H1 (cell line): ENCODE measurements around the gene STIM1.

ENCODE experiments used
- ASH2L ChIP-seq: fragments of 200-600, 300-600 bp; sonication (generic); IDR thresholded peaks from one replicate; pipeline ENCODE4 v1.7.1; 2017; ENCODE audit warnings: low read length
- CEBPB ChIP-seq: IDR thresholded peaks from 2 replicates; pipeline ENCODE4 v1.6.1; 2012; ENCODE audit warnings: low read depth, low read length
- EP300 ChIP-seq, 2 experiments: IDR thresholded peaks; 1 replicate in 1 of 2; 2 replicates in 1 of 2; pipeline ENCODE4 v1.6.1; 2011 to 2012; ENCODE audit warnings: low read depth in 2 of 2, low read length in 2 of 2, mild to moderate bottlenecking in 2 of 2, borderline replicate concordance in 1 of 2, inconsistent platforms in 1 of 2, moderate library complexity in 1 of 2
- FOSL1 ChIP-seq: IDR thresholded peaks from 2 replicates; pipeline ENCODE4 v1.6.1; 2011; ENCODE audit warnings: mild to moderate bottlenecking, low read depth, low read length, moderate library complexity; ENCODE audit not compliant: insufficient read depth
- HDAC2 ChIP-seq, 2 experiments: fragments of 300-600 bp in 1 of 2; sonication (generic) in 1 of 2; IDR thresholded peaks; 2 replicates each; pipeline ENCODE4 v1.6.1; 2011 to 2012; ENCODE audit warnings: low read depth in 2 of 2, low read length in 2 of 2, mild to moderate bottlenecking in 2 of 2, moderate library complexity in 2 of 2, borderline replicate concordance in 1 of 2, inconsistent platforms in 1 of 2
- POLR2A ChIP-seq, 2 experiments: IDR thresholded peaks; 1 replicate in 1 of 2; 2 replicates in 1 of 2; pipeline ENCODE4 v1.6.1; 2011; ENCODE audit warnings: low read depth in 2 of 2, low read length in 2 of 2, mild to moderate bottlenecking in 2 of 2; ENCODE audit errors: control extremely low read depth in 1 of 2
- POLR2AphosphoS5 ChIP-seq: IDR thresholded peaks from 2 replicates; pipeline ENCODE4 v1.6.1; 2011; ENCODE audit warnings: low read depth, low read length
- SP1 ChIP-seq: IDR thresholded peaks from 2 replicates; pipeline ENCODE4 v1.6.1; 2011; ENCODE audit warnings: low read depth, low read length
- TF ChIP-seq, protein P1 (sequence below), 3 experiments: IDR thresholded peaks; 1 replicate in 2 of 3; 2 replicates in 1 of 3; pipeline versions ENCODE4 v1.5.1 to v1.6.1; 2011; ENCODE audit warnings: low read length in 3 of 3, mild to moderate bottlenecking in 3 of 3, inconsistent platforms in 2 of 3, low read depth in 1 of 3, moderate library complexity in 1 of 3; ENCODE audit not compliant: insufficient read depth in 1 of 3; ENCODE audit errors: control extremely low read depth in 1 of 3

DNA sequence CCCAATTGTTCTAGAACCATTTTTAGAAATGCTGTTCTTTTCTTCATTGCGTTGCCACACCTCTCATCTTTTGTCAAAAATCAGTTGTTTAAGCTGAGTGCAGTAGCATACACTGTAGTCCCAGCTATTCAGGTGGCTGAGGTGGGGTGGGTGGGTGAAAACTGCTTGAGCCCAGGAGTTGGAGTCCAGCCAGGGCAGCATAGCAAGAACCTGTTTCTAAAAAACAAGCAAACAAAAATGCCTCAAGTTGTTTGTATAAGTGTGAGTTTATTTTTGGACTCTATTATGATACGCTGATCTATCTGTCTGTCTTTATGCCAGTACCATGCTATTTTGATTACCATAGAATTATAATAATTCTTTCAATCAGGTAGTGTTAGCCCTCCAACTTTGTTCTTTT is 176.6 kb downstream of the STIM1 start:
- TF ChIP-seq SP1 (no peak), POLR2A (IDR thresholded peaks at IDR 0.05; ENCODE audit: control extremely low read depth in 1 of 2, low read depth in 2 of 2, low read length in 2 of 2) (no peak), CEBPB (no peak), POLR2AphosphoS5 (no peak), HDAC2 (IDR thresholded peaks at IDR 0.05; ENCODE audit: borderline replicate concordance in 1 of 2, low read depth in 2 of 2, low read length in 2 of 2) (no peak), ASH2L (no peak), EP300 (IDR thresholded peaks at IDR 0.05; ENCODE audit: borderline replicate concordance in 1 of 2, low read depth in 2 of 2, low read length in 2 of 2) (no peak), FOSL1 (no peak)
- TF ChIP-seq, protein P1, sequence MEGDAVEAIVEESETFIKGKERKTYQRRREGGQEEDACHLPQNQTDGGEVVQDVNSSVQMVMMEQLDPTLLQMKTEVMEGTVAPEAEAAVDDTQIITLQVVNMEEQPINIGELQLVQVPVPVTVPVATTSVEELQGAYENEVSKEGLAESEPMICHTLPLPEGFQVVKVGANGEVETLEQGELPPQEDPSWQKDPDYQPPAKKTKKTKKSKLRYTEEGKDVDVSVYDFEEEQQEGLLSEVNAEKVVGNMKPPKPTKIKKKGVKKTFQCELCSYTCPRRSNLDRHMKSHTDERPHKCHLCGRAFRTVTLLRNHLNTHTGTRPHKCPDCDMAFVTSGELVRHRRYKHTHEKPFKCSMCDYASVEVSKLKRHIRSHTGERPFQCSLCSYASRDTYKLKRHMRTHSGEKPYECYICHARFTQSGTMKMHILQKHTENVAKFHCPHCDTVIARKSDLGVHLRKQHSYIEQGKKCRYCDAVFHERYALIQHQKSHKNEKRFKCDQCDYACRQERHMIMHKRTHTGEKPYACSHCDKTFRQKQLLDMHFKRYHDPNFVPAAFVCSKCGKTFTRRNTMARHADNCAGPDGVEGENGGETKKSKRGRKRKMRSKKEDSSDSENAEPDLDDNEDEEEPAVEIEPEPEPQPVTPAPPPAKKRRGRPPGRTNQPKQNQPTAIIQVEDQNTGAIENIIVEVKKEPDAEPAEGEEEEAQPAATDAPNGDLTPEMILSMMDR (IDR thresholded peaks at IDR 0.05; ENCODE audit: control extremely low read depth in 1 of 3, insufficient read depth in 1 of 3, low read depth in 1 of 3, low read length in 3 of 3), result no peak
